Stimulated activated CD8-positive, alpha-beta memory T cell treated with anti-CD3 and anti-CD28 coated beads, Interleukin-7, amount 100 ng/mL, for 1 hour (primary cell): ENCODE measurements around the gene RPL3.

Source experiments
- DNase-seq, 2 donors: peaks; one replicate each; pipeline ENCODE4 v3.0.0-alpha.2; 2020; ENCODE audit warnings: low read depth in 2 of 2

Gene RPL3

DNA sequence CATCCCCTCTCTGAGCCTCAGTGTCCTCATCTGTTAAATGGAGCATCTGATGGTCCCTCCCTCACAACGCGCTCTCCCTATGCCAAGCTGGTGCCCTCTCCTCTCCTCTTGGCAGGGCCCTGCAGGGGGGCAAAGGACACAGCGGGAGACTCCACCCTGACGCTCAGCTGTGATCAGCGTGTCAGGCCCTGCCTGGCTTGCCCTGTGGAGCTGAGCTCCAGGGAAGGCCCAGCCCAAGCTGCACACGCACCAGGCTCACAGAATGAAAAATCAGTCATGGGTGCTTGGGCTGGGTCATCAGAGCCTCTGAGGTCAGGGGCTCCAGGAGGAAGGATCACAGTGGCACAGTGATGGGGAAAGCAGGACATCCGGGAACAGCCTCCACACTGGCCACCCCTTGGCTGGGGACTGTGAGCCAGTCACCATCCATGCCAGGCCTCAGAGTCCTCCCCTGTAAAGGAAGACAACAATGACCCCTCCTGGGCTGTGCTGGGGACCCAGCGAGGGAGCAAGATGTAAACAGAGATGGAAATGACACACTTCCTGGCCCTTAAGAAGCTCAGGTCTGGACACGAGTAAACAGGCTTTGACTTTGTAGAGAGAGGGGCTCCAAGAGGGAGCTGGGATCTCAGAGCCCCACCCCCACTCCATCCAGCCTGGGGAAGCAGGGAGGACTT, 36.6 kb downstream of the RPL3 start:
- DNase-seq, result no peak

- DNase-seq, result no peak
These were observed 38.3 kb downstream of the RPL3 start for GRCh38 chr22:39281126-39281525.

DNA sequence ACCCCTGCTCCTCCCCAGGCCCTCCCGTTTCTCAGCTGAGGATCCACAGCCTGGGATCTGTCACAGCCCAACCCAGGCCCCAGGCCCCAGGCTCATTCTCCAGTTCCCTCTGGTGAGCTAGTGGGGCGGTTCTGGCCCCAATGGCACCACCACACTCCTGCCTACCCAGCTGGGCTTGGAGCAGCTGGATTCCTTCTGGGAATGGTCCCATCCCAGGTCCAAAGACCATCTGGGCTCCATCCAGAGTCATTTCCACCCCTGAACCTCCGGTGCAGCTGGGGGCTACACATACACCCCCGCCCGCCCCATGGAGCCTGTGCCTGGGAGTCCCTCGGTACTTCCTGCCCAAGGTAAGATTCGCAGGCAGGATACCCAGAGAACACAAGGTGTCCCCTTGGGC, 39.2 kb downstream of the RPL3 start:
- DNase-seq, result no peak

DNA sequence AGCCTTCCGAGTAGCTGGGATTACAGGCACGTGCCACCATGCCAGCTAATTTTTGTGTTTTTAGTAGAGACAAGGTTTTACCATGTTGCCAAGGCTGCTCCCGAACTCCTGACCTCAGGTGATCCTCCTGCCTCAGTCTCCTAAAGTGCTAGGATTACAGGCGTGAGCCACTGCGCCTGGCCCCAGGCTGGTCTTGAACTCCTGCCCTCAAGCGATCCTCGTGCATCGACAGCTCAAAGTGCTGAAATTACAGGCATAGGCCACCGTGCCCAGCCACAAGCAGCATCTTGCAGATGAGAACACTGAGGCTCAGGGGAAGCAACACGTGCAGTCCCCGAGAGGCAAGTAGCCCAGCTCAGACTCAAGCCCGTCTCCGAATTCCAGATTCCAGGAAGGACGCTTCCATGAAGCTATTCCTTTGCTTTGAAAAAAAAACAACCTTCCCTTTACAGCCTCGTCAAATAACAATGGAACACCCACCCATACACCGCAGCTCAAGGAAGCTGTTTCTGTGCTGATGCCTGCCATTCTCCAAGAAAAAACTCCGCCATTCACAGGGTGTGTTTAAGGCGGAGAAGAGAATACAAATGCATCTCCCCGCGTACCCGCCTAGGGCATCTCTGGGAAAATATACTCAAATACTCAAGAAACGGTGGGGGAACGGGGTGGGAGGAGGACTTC, 40.1 kb downstream of the RPL3 start:
- no peak for DNase-seq

DNA sequence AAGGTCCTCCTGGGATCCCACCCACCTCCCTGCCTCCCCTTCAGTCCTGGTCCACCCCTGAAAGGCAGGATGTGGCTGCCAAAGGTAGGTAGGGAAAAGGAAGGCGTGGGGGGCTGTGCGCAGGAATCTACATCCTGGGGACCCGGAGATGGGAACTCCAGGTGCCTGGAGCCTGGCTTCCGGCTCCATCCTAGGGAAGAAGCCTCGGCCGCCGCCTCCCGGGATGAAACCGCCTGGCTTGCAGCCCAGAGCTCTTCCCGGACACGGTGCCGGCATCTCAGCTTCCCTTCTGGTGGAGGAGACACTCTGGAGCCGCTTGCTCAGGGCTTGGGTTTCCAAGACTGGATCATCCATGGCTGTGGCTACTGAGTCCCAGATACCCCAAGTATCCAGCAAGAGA, 41.4 kb downstream of the RPL3 start:
- DNase-seq, result no peak

- no peak for DNase-seq
These were observed 42.2 kb downstream of the RPL3 start for GRCh38 chr22:39277142-39277607.

DNA sequence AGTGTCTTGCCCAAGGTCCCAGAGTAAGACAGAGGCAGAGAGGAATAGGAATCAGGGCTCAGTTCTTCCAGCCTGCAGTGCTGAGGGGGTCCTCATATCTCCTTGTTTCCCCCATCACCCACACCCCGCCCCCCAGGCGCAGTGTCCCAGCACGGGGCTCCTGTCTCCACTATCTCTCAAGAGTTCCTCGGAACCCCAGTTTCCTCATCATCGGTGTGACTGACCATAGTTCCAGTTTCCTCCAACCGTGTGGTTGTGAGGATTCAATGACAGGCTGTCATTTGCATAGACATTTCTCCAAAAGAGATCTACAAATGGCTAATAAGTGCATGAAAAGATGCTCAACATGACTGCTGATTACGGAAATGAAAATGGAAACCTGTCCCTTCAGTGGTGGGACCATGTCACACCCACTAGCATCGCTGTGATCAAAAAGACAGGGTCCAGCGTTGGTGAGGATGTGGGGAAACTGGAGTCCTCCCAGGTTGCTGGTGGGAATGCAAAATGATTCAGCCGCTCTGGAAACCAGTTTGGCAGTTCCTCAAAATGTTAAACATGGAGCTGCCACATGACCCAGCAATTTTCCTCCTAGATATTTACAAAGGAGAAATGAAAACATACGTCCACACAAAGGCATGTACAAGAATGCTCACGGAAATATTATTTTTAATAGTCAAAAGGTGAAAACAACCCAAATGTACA, 42.8 kb downstream of the RPL3 start:
- no peak for DNase-seq

DNA sequence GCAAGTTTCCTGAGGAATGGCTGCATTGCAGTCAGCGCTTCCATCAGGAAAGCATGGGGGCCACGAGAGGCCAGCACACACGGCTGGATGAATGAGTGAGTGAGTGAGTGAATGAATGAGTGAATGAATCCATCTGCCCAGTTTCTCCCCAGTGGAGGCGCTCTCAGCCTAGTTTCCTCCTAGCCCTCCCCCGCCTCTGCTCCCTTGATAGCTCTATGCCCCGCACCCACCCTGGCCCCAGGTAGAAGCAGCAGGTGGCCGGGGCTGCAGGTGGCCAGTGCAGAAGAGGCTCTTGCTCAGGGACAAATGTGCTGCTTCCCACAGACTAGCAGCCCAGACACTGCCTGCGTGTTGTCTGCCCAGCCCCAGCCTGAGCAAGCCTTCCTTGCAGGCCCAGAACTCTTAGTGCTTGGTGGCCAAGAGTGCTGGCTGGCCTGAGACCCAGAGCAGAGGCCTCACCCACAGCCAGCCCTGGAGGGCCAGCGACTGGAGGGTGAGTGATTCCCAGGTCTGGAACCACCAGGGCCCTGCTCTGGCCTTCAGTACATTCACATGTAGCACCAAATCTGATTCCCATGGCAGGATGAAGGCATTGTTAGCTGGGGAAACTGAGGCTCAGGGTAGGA, 43.5 kb downstream of the RPL3 start:
- no peak for DNase-seq

DNA sequence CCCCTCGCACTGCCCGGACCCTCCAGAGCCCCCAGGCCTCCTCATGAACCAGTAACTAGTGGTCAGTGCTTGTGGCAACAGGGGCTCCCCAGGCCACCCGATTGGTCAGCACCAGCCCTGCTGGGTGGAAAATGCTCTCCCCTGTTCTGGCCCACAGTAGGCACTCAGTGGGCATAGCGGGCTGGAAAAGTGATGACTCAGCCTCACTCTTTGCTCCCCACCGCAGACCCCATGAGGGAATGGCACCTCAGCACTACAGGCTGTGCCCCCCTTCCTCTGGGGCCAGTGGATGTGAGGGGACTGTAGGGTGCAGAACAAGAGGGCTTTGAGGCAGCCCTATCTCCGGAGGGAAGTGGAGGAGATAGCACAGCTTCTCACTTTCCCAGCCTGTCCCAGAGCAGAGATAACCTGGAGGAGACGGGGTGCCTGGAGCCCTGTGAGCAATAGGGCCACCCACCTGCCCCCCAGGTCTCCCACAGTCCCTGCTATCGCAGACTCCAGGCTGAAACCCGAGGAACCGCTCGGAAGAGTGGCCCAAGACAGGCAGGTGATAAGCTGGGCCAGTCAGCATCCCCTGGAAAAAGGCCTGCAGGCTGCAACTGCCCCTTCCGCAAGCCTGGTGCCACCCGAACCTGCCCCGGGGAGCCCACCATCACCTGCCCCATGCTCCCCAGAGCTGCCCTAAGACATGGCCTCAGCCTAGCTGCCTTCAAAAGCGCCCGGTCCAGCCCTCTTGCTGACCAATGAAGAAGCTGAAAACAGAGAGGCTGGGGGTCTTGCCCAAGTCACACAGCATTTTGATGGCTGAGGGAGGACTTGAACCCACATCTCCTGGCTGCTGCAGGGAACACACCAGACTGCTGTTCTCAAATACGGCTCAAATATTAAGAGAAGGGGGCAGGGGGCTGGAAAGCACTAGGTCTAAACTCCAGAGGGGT, 45.2 kb downstream of the RPL3 start:
- no peak for DNase-seq

GRCh38 chr22:39270792-39271191, 48.6 kb downstream of the RPL3 start:
- DNase-seq, result no peak

- no peak for DNase-seq
These were observed 49.1 kb downstream of the RPL3 start for GRCh38 chr22:39270280-39270679.

GRCh38 chr22:39269095-39269790, 50.2 kb downstream of the RPL3 start:
- DNase-seq, result no peak

GRCh38 chr22:39268645-39269044, 50.8 kb downstream of the RPL3 start:
- DNase-seq, result no peak

- no peak for DNase-seq
These were observed 51.4 kb downstream of the RPL3 start for GRCh38 chr22:39267974-39268373.

DNA sequence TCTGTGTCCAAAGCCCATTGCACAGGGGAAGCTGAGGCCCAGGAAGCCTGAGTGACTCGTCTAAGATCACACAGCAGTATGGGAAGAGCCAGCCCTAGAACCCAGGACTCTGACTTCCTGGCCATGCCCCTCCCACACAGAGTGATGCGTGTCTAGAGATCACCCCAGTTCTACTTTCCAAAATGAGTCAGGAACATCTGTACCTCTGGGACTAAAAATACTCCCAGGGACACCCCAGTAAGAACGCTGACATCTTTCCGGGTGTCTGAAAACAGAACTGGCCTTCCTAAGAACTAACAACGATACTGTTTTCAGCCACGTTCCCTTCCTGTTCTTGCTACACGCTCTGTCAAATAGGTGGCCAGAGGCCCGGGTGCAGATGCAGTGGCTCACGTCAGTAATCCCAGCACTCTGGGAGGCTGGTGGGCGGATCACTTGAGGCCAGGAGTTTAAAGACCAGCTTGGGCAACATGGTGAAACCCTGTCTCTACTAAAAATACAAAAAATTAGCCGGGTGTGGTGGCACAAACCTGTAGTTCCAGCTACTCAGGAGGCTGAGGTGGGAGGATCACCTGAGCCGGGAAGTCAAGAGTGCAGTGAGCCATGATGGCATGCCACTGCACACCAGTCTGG, 52.9 kb downstream of the RPL3 start:
- no peak for DNase-seq

DNA sequence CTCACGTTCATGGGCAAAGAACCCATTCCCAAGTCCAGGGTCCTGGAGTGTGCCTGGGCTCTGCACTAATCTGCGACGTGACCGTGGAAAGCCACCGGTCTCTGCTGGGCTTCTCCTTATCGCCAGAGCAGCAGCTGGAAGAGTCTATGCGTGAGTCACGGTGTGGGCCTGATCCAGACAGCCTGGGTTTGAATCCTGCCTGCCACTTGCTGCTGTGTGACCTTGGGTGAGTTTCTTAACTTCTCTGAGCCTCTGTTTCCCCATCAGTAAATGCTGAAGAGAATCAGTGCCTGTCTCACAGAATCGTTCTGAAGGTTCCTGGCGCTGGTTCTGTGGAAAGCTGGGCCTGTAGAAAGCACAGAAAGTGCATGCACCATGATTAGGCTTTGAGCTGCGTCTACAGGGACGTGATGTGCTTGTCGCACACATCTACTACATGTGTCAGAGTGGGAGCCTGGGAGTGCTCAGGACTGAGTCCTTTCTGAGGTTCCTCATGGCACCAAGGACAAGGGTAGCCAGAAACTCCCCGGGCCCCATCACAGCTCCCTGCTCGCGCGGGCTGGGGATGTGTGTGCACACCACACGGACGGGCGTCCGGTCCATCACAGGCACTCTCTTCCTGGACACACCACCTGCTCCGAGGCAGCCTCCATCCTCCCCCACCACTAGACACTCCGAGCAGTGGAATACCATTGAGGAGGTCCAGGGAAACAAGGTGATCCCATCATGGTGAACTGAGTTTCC, 54.1 kb downstream of the RPL3 start:
- DNase-seq, result no peak

DNA sequence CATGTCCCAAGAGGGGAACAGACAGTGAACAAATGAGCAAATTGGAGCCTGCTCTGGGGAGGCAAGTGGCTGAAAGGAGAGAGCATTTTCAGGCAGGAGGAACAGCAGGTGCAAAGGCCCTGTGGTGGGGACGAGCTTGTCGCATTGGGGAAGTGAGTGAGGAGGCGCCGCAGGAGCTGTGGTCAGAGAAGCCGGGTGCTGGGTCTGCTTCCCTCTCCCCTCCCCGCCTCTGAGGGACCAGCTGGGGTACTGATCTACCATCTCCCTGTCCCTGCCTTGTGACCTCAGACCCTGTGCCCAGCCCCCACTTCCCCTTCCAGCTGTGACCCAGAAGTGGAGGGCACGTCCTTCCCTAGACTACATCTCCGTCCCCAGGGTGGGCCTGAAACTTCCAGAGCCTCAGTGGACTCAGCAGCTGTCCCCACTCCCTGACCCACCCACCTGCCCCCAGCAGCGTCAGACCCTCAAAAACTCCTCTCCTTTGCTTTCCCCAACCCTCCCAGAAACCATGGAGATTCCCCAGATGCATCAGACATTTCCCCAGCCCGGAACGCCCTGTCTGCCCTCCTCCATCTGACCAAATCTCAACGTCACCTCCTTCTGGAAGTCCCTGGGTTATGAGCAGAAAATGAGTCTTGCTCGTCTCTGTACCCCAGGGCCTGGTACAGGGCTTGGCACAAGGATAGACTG, 54.9 kb downstream of the RPL3 start:
- no peak for DNase-seq

- no peak for DNase-seq
These were observed 55.6 kb downstream of the RPL3 start for GRCh38 chr22:39263626-39264348.
